MG63 (cell line): ENCODE results near the gene ANKLE1. TPM values are rescaled to one million over a fixed set of nuclear protein-coding genes. Genes with fewer than 3 reads are reported as not detected.
A peak's percentile ranks its signal among the peaks of the same experiment; 100 is the strongest.
"Not testable (repeated sequence)": the region's sequence is repeated elsewhere in the genome, so short reads cannot be mapped to it uniquely, and the experiment has no call there.

Experiments used
- DNase-seq: peaks from one replicate; pipeline ENCODE4 v3.0.0-alpha.2; 2020
- H3K27me3 ChIP-seq: fragments of 250-450 bp; sonication (Bioruptor Pico); 2 replicates; pipeline ENCODE4 v1.5.1; 2020; ENCODE audit warnings: mild to moderate bottlenecking, moderate library complexity
- H3K36me3 ChIP-seq: fragments of 250-450 bp; sonication (Bioruptor Pico); 2 replicates; pipeline ENCODE4 v1.5.1; 2020; ENCODE audit warnings: mild to moderate bottlenecking, moderate library complexity
- H3K4me3 ChIP-seq: fragments of 250-450 bp; sonication (Bioruptor Pico); 2 replicates; pipeline ENCODE4 v1.5.1; 2020; ENCODE audit warnings: mild to moderate bottlenecking, moderate library complexity
- H3K9me3 ChIP-seq: fragments of 250-450 bp; sonication (Bioruptor Pico); 2 replicates; pipeline ENCODE4 v1.5.1; 2020; ENCODE audit warnings: mild to moderate bottlenecking, moderate library complexity
- total RNA-seq: library from RNA; depleted of rRNA; stranded (reverse); fragments of >200 nt; shearing (Covaris generic); gene quantifications from 2 replicates; pipeline ENCODE4 v1.2.3, GENCODE V29; 2014; ENCODE audit warnings: low replicate concordance

ANKLE1 gene
- total RNA-seq, 1 experiment from 2014 or later, result 0.46 TPM

DNA sequence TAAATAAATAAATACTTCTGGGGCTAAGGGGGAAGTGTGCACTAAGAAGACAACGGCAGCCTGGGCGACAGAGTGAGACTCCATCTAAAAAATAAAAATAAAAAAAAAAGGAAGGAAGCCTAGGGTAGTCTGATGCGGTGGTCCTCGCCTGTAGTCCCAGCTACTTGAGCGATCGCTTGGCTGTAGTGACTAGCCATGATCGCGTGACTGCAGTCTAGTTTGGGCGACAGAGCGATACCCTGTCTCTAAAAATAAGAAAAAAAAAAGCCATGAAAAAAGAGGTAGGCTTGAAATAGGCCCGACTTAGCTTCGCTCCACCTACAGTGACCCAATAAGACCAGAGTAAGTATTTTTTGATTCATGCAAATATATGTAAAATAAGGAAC lies 15.1 kb upstream of the ANKLE1 start:
- no peak overlapping the region for H3K4me3 ChIP-seq
- no peaks in the 10 kb centered on the region for H3K27me3 ChIP-seq
- H3K36me3 ChIP-seq, result peaks cover 21% of the 10 kb centered on the region
- H3K9me3 ChIP-seq, result no peaks in the 10 kb centered on the region
- DNase-seq, result no peak

DNA sequence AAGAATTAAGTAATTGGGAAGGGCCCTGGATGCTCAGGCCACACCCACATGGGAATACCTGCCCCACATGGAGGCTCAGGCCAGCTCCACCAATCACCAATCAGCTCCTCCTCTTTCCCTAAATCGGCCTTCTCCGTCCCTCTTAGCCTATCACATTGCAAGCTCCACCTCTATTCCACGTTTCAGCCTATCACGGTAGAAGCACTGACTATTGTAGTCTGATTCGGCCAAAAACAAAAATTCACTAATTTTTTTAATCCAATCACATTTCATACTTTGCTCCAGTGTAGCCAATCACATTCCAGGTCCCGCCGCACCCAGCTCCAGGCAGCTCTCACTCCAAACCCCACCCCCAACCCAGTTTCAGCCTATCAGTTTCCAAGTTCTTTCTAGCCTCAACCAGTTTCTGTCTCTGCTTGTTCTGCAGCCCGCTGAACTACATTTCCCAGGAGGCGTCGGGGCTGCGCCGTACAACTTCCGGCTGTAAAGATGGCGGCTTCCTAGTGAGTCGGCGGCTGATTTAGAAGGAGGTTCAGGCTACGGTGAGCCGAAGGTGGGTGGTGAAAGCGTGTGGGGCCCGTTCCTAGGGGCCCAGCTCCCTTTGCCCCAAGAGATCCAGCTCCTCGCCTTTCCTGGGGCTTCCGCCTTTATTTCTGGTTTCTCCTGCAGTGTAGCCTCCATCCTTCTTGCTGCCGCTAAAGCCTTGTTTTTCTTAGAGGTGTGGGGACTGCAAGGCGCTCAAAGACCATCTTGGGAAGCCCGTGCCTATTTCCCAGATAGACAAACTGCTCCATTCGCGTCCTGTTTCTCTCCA lies 14.5 kb upstream of the ANKLE1 start, which contains the start of gene BABAM1:
Gene BABAM1 (plus strand): TSS at position 469 of the 814 bp plus-strand sequence. CDS start 1,364 bp downstream, outside the sequence.
- DNase-seq, result peak; percentile 99
- H3K9me3 ChIP-seq, result no peaks in the 10 kb centered on the region
- H3K36me3 ChIP-seq, result peaks cover 27% of the 10 kb centered on the region
- peak within 1 kb of the TSS; percentile 87 for H3K4me3 ChIP-seq
- no peaks in the 10 kb centered on the region for H3K27me3 ChIP-seq

DNA sequence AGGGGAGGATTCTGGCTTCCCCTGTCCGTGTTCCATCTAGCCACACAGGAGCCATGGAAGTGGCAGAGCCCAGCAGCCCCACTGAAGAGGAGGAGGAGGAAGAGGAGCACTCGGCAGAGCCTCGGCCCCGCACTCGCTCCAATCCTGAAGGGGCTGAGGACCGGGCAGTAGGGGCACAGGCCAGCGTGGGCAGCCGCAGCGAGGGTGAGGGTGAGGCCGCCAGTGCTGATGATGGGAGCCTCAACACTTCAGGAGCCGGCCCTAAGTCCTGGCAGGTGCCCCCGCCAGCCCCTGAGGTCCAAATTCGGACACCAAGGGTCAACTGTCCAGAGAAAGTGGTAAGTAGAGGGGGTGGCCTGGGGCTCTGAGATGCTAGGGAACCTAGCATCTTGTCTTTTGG lies 12.9 kb upstream of the ANKLE1 start:
- no peak for DNase-seq
- H3K9me3 ChIP-seq, result no peaks in the 10 kb centered on the region
- H3K36me3 ChIP-seq, result peaks cover 36% of the 10 kb centered on the region
- no peak overlapping the region; the same call in 1 of the 2 replicates for H3K4me3 ChIP-seq
- no peaks in the 10 kb centered on the region for H3K27me3 ChIP-seq

DNA sequence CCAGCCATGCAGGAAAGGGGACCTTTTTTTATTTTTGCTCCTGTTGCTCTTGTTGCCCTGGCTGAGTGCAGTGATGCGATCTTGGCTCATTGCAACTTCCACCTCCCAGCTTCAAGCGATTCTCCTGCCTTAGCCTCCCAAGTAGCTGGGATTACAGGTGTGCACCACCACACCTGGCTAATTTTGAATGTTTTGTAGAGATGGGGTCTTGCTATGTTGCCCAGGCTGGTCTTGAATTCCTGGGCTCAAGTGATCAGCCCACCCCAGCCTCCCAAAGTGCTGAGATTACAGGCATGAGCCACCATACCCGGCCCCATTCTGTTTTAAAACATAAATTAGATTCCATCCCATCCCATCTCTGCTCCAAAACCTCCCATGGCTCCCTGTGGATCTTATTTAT lies 6.8 kb upstream of the ANKLE1 start:
- H3K36me3 ChIP-seq, result peaks cover 63% of the 10 kb centered on the region
- H3K4me3 ChIP-seq, H3K27me3 ChIP-seq, H3K9me3 ChIP-seq, DNase-seq: not testable (repeated sequence)

DNA sequence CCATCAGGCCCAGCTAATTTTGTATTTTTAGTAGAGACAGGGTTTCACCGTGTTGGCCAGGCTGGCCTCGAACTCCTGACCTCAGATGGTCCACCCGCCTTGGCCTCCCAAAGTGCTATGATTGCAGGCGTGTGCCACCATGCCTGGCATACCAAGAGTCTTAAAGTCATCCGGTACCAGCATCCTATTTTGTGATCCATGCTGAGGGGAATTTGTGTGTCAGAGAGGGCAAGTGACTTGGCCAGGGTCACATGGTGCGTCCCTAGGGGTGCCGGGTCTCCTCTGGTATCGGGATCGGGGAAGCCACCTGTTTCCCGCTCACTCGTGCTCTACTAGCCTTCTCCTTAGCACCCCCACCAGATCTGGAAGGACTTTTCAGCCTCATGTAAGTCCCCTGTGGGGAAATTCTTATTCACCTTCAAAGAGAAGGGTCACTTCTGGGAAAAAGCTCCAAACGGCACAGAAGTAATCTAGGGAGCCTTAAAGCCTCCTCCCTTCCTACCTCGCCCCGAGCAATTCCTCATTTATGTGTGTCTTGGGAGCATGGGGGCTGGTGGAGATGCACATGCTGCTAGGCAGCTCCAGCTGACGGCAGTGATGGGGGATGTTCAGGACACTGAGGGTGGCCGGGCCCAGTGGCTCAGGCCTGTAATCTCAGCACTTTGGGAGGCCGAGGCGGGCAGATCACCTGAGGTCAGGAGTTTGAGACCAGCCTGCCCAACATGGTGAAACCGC lies 6.1 kb upstream of the ANKLE1 start:
- no peak for DNase-seq
- no peaks in the 10 kb centered on the region for H3K9me3 ChIP-seq
- no peak overlapping the region for H3K4me3 ChIP-seq
- peaks cover 59% of the 10 kb centered on the region for H3K36me3 ChIP-seq
- H3K27me3 ChIP-seq, result no peaks in the 10 kb centered on the region

DNA sequence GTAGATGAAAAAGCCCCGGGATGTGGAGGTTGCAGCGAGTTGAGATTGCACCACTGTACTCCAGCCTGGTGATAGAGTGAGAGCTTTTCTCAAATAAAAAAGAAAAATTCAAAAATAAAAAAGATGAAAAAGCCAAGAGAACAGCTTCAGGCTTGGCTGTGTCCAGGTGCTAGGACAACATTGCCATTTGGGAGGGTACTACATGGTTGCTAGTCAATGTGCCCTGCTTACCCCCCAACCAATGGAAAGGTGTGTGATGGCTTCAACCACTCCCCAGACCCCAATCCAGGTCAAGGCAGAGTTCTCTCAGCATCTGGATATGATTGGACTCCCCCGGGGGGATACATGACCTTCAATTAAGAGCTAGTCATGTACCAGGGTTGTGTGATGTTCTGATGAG lies 2.3 kb upstream of the ANKLE1 start:
- Histone ChIP-seq H3K4me3 (no peak overlapping the region), H3K36me3 (peaks cover 32% of the 10 kb centered on the region), H3K27me3 (no peaks in the 10 kb centered on the region), H3K9me3 (no peaks in the 10 kb centered on the region)
- no peak for DNase-seq

DNA sequence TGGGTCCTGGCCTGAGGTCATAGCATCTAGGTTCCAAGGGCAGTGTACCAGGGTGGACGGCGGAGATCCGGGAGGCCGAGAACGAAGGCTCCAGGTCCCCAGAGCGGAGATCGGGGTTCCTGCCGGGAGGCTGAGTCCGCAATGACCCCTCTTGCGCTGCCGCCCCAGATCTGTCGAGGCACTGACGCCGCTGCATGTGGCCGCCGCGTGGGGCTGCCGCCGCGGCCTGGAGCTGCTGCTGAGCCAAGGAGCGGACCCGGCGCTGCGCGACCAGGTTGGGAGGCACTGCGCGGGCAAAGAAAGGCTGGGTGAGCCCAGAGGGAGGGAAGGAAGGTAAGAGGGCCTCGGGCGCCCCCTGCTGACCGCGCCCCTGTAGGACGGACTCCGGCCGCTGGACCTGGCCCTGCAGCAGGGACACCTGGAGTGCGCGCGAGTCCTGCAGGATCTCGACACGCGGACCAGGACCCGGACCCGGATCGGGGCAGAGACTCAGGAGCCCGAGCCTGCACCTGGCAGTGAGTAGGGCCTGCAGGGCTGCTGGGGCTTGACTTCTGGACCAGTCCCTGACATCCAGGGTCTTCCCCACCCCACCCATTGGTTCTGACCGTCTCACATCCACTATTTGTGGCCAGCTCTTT lies 906 bp downstream of the ANKLE1 start:
- H3K4me3 ChIP-seq, result peak overlapping the region; percentile 31

DNA sequence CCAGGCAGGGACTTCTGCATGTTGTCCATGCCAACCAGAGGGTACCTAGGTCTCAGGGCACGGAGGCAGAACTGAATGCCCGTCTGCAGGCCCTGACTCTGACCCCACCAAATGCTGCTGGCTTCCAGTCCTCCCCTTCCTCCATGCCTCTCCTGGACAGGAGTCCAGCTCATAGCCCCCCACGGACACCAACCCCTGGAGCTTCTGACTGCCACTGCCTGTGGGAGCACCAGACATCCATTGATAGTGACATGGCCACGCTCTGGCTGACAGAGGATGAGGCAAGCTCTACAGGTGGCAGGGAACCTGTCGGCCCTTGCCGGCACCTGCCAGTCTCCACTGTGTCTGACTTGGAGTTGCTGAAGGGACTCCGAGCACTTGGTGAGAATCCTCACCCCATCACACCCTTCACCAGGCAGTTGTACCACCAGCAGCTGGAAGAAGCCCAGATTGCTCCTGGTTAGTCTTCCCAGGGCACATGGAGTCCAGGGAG lies 1.8 kb downstream of the ANKLE1 start:
- Histone ChIP-seq H3K36me3 (peaks cover 7% of the 10 kb centered on the region), H3K27me3 (no peaks in the 10 kb centered on the region), H3K4me3 (no peak overlapping the region), H3K9me3 (no peaks in the 10 kb centered on the region)
- no peak for DNase-seq

More for the DNA sequence above, 906 bp downstream of the ANKLE1 start:
- Histone ChIP-seq H3K9me3 (no peaks in the 10 kb centered on the region), H3K27me3 (no peaks in the 10 kb centered on the region), H3K36me3 (peaks cover 11% of the 10 kb centered on the region)
- DNase-seq, result peak; percentile 84

DNA sequence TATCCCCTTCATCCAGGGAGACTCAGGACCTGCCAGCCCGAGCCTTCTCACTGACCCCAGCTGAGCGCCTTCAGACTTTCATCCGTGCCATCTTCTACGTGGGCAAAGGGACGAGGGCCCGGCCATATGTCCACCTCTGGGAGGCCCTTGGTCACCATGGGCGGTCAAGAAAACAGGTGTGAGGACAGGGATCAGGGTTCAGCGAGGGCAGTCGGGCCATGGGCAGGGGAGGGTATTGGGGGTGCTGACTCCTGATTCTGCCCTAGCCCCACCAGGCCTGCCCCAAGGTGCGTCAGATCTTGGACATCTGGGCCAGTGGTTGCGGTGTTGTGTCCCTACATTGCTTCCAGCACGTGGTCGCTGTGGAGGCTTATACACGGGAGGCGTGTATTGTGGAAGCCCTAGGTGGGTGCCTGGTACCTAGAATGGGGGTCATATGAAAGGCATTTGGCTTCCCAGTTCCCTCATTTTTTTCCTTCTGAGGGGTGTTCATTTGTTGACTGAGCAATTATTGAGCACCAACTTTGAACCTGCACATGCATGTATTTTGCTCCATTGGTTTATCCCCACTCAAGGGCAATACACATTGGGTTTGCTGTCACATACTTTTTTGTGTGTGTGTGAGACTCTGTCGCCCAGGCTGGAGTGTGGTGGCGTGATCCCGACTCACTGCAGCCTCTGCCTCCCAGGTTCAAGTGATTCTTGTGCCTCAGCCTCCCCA lies 3.9 kb downstream of the ANKLE1 start:
- Histone ChIP-seq H3K9me3 (no peaks in the 10 kb centered on the region), H3K36me3 (no peaks in the 10 kb centered on the region)
- DNase-seq, result no peak

DNA sequence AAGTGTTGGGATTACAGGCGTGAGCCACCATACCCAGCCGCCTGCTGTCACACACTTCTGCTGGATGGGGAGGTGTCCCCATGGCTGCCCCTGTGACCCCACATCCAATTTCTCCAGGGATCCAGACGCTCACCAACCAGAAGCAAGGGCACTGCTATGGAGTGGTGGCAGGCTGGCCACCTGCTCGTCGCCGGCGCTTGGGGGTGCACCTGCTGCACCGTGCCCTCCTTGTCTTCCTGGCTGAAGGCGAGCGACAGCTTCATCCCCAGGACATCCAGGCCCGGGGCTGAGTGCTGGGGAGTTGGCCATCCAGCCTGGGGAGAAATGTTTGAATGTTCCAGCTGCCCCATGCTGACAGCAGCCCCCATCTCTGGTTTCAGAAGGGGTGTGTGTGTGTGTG lies 4.6 kb downstream of the ANKLE1 start:
- DNase-seq, result no peak
- no peaks in the 10 kb centered on the region for H3K9me3 ChIP-seq
- no peaks in the 10 kb centered on the region for H3K27me3 ChIP-seq
- H3K36me3 ChIP-seq, result no peaks in the 10 kb centered on the region
- H3K4me3 ChIP-seq, result no peak overlapping the region

More for the DNA sequence above, 3.9 kb downstream of the ANKLE1 start:
- Histone ChIP-seq H3K4me3 (no peak overlapping the region), H3K27me3 (no peaks in the 10 kb centered on the region)

DNA sequence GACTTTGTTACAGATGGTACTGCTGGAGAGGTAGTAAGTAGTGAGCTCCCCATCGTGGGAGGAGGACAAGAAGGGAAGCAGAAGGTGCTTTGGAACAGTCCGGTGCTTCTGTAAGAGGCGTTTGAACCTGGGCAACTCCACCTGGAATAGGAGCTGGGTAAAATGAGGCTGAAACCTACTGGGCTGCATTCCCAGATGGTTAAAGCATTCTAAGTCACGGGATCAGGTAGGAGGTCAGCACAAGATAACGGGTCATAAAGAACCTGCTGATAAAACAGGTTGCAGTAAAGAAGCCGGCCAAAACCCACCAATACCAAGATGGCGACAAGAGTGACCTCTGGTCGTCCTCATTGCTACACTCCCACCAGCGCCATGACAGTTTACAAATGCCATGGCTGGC lies 5.1 kb downstream of the ANKLE1 start:
- no peaks in the 10 kb centered on the region for H3K27me3 ChIP-seq
- no peaks in the 10 kb centered on the region for H3K9me3 ChIP-seq
- no peaks in the 10 kb centered on the region for H3K36me3 ChIP-seq
- H3K4me3 ChIP-seq, result no peak overlapping the region
- no peak for DNase-seq

DNA sequence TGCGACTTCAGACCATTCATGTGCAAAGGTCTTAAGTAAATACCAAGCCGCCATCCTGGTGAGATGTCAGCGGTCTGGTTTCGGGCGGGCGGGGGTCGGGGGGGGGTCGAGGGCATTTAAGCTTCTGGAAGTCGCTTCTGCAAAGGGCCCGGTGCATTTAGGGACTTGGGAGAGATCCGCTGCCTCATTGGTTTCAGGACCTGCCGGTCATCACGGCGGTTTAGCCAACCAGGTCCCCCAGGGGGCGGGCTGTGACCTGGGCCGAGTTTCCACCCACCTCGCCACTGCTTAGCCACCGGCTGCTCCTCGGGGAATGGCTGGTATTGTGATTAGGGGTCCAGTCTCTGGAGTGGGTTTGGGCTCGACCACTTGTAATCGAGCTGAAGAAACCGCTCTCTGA lies 7.8 kb downstream of the ANKLE1 start:
- DNase-seq, result peak; percentile 87
- Histone ChIP-seq H3K4me3 (no peak overlapping the region), H3K36me3 (no peaks in the 10 kb centered on the region; the same call in 1 of the 2 replicates), H3K27me3 (no peaks in the 10 kb centered on the region), H3K9me3 (no peaks in the 10 kb centered on the region)

DNA sequence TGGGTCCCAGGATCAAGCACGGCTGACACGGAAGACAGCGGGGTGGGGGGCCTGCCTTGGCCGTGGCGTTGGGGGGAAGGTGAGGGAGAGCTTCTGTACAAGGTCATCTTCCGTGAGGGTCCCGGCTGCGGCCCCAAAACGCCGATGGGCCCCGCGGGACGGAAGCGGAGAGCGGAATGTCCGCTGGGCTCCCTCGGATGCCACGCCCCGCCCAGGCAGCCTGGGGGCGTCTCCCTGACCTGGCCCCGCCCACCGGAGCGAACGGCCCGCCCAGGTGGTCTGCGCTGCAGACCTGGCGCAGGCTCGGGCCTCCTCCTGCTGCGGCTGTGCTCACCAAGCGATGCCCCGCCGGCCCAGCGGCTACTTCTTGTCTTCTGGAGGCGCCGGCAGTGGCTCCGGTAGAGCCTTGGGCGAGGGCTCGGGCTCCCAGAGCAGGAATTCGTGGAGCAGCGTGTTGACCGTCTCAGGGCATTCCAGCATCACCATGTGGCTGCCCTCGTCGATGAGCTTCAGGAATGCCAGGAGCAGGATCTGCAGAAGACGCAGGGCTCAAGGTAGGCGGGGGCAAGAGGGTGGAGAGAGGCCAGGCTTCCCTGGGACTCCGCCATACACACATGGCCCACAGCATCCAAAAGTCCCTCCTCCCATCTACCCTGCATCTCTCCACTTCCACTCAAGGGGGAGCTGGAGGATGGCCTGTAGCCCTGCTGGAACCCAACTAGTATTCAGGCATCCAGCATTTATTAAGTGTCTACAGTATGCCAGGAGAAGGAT lies 10.8 kb downstream of the ANKLE1 start:
- Histone ChIP-seq H3K9me3 (0 out of 2 replicates have a peak, but pooled peaks cover 2% of the 10 kb centered on the region), H3K36me3 (peaks cover 5% of the 10 kb centered on the region), H3K4me3 (peak overlapping the region; percentile 60), H3K27me3 (no peaks in the 10 kb centered on the region)
- DNase-seq, result peak; percentile 90

DNA sequence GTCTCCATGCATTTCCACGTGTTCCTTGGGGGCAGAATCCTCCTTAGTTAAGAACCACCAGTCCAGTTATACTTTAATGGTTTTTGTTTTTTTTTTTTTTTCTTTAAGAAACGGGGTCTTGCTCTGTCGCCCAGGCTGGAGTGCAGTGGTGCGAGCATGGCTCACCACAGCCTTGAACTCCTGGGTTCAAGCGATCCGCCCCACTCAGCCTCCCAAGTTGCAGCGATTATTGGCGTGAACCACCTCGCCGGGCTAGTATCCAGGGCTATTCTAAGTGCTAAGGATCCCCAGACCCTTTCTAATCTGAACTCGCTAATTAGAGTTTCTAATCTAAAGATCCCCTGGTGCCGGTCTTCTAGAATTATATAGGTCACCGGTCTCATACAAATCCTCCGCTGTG lies 11.9 kb downstream of the ANKLE1 start:
- Histone ChIP-seq H3K9me3 (0 out of 2 replicates have a peak, but pooled peaks cover 2% of the 10 kb centered on the region), H3K36me3 (peaks cover 5% of the 10 kb centered on the region), H3K4me3 (no peak overlapping the region), H3K27me3 (no peaks in the 10 kb centered on the region)
- no peak for DNase-seq

DNA sequence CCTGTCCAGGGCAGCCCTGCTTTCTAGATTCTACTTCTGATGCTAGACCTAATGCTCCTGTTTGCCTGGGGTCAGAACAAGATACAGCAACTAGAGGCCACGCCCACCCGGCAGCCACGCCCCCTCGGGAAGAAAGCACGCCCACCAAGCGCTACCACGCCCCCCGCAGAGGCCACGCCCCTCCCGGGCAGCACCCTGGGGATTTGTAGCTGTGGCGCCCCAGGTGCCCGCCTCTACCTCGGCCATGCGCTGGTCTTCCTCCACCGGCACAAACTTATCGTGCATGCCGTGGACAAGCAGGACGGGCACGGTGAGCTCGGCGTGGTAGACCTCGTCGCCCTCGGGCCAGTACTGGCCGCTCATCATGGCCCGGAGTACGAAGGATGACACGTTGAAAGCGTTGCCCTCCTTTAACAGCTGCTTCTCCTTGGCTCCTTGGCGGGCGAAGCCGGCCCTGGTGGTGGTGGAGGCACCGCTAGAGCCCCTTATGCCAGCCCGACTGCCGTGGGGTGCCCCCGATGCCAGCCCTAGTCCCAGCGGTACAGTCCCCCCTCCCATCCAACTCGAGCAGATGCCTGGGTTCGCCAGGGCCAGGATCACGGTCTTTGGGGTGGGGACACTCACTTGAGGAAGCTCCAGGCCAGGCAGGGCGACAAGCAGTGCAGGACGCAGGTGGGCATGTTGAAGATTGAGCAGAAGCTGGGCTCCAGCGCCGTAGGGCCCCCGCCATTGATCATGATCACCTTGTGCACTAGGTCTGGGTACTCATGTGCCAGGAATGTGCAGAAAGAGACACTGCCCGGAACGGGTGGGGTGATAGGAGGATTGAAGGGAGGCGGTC lies 12.6 kb downstream of the ANKLE1 start:
- 0 out of 2 replicates have a peak, but pooled peaks cover 2% of the 10 kb centered on the region for H3K9me3 ChIP-seq
- H3K36me3 ChIP-seq, result peaks cover 5% of the 10 kb centered on the region
- no peak overlapping the region for H3K4me3 ChIP-seq
- no peaks in the 10 kb centered on the region for H3K27me3 ChIP-seq
- peak; percentile 43 for DNase-seq
